HG02884 (cell line): Measurements from ENCODE around the gene FBXO30.

Experiments
- ATAC-seq: cut with Tn5 transposase; IDR thresholded peaks from one replicate; pipeline ENCODE4 v1.9.1; 2021; ENCODE audit warnings: mild to moderate bottlenecking, moderate library complexity; ENCODE audit not compliant: unreplicated experiment

The FBXO30 gene

GRCh38 chr6:145758113-145758512 lies 56.5 kb downstream of the FBXO30 start:
- ATAC-seq = no peak

- ATAC-seq = no peak
Measured at GRCh38 chr6:145756170-145756662, 58.4 kb downstream of the FBXO30 start.

GRCh38 chr6:145755682-145756081 lies 58.9 kb downstream of the FBXO30 start:
- ATAC-seq = no peak

- ATAC-seq = no peak
Measured at GRCh38 chr6:145752638-145753037, 62.0 kb downstream of the FBXO30 start.

- ATAC-seq = peak; percentile 93
Measured at GRCh38 chr6:145749632-145750031, 65.0 kb downstream of the FBXO30 start.

GRCh38 chr6:145745861-145746260 lies 68.7 kb downstream of the FBXO30 start:
- ATAC-seq = no peak

GRCh38 chr6:145744619-145745018 lies 70.0 kb downstream of the FBXO30 start:
- no peak for ATAC-seq
